C4-2B (cell line): ENCODE measurements around the gene CERCAM.

ENCODE experiments used
- CTCF ChIP-seq: fragments of 450-650 bp; conservative IDR thresholded peaks from 2 replicates; pipeline ENCODE4 v1.5.1; 2017; ENCODE audit warnings: mild to moderate bottlenecking
- ZFX ChIP-seq: fragments of 450-650 bp; IDR thresholded peaks from 2 replicates; pipeline ENCODE4 v1.6.1; 2017

- TF ChIP-seq CTCF: no peak
- TF ChIP-seq ZFX: no peak
Measured at GRCh38 chr9:128374221-128374675, 46.4 kb upstream of the CERCAM start.
